Measurements from ENCODE around the gene KASH5. TPM values are rescaled to one million over a fixed set of nuclear protein-coding genes. Genes with fewer than 3 reads are reported as not detected.

KASH5 gene
- total and polyA plus RNA-seq, 2 of the 13 experiments (the other 11 are each of a cell fraction or from before 2014, with no cell fraction given), result not detected

DNA sequence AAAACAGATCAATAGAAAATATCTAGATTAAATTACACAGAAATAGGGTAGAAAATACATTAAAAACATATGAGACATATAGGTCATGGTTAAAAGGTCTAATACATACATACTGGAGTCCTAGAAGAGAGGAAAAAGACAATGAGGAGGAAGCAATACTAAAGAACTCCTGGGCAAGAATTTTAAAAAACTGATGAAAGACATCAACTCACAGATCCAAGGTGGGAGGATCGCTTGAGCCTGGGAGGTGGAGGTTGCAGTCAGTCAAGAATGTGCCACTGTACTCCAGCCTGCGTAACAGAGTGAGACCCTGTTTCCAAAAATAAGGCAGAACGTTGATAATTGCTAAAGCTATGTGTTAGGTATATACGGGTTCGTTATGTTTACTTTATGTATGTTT is 5.4 kb upstream of the KASH5 start (continued):
- TF ChIP-seq ZNF407 (CRISPR knock-in tag; IDR thresholded peaks at IDR 0.05; ENCODE audit: not compliant biosample characterization) (no peak), KDM2A (CRISPR knock-in tag; IDR thresholded peaks at IDR 0.05; ENCODE audit: borderline replicate concordance, low read depth) (no peak), STAT6 (CRISPR knock-in tag; IDR thresholded peaks at IDR 0.05; ENCODE audit: borderline replicate concordance) (no peak), CHCHD3 (CRISPR knock-in tag; IDR thresholded peaks at IDR 0.05) (no peak), SIN3B (IDR thresholded peaks at IDR 0.05; ENCODE audit: low read length) (no peak), ZNF337 (CRISPR knock-in tag; IDR thresholded peaks at IDR 0.05; ENCODE audit: borderline replicate concordance, low read depth) (no peak), ZBTB38 (CRISPR knock-in tag; IDR thresholded peaks at IDR 0.05) (no peak), ZFP37 (CRISPR knock-in tag; IDR thresholded peaks at IDR 0.05; ENCODE audit: borderline replicate concordance) (no peak), DR1 (CRISPR knock-in tag; IDR thresholded peaks at IDR 0.05) (no peak), IRX3 (CRISPR knock-in tag; IDR thresholded peaks at IDR 0.05; ENCODE audit: borderline replicate concordance, low read depth) (no peak), EED (CRISPR knock-in tag; IDR thresholded peaks at IDR 0.05) (no peak), ATF2 (CRISPR knock-in tag; IDR thresholded peaks at IDR 0.05) (no peak), SMARCC2 (IDR thresholded peaks at IDR 0.05) (no peak)
- TF ChIP-seq, protein P1, sequence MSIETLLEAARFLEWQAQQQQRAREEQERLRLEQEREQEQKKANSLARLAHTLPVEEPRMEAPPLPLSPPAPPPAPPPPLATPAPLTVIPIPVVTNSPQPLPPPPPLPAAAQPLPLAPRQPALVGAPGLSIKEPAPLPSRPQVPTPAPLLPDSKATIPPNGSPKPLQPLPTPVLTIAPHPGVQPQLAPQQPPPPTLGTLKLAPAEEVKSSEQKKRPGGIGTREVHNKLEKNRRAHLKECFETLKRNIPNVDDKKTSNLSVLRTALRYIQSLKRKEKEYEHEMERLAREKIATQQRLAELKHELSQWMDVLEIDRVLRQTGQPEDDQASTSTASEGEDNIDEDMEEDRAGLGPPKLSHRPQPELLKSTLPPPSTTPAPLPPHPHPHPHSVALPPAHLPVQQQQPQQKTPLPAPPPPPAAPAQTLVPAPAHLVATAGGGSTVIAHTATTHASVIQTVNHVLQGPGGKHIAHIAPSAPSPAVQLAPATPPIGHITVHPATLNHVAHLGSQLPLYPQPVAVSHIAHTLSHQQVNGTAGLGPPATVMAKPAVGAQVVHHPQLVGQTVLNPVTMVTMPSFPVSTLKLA (IDR thresholded peaks at IDR 0.05), result no peak
- TF ChIP-seq, protein P2, sequence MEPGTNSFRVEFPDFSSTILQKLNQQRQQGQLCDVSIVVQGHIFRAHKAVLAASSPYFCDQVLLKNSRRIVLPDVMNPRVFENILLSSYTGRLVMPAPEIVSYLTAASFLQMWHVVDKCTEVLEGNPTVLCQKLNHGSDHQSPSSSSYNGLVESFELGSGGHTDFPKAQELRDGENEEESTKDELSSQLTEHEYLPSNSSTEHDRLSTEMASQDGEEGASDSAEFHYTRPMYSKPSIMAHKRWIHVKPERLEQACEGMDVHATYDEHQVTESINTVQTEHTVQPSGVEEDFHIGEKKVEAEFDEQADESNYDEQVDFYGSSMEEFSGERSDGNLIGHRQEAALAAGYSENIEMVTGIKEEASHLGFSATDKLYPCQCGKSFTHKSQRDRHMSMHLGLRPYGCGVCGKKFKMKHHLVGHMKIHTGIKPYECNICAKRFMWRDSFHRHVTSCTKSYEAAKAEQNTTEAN (CRISPR knock-in tag; conservative IDR thresholded peaks at IDR 0.05), result no peak

Measured in HepG2 (cell line).